HG02970 (cell line): Measurements from ENCODE around the gene HSD17B12.

Source experiments
- ATAC-seq: cut with Tn5 transposase; IDR thresholded peaks from one replicate; pipeline ENCODE4 v1.9.1; 2021; ENCODE audit warnings: mild to moderate bottlenecking, moderate library complexity, moderate number of reproducible peaks; ENCODE audit not compliant: unreplicated experiment, low FRiP score

The HSD17B12 gene

GRCh38 chr11:43687120-43687791 is 6.7 kb downstream of the HSD17B12 start:
- ATAC-seq, result no peak

- ATAC-seq, result no peak
Measured at GRCh38 chr11:43688394-43688793, 7.9 kb downstream of the HSD17B12 start.

GRCh38 chr11:43689167-43689566 is 8.6 kb downstream of the HSD17B12 start:
- ATAC-seq, result no peak

GRCh38 chr11:43690929-43691725 is 10.6 kb downstream of the HSD17B12 start:
- ATAC-seq, result no peak

GRCh38 chr11:43691806-43692205 is 11.3 kb downstream of the HSD17B12 start:
- ATAC-seq, result no peak

GRCh38 chr11:43693069-43693468 is 12.5 kb downstream of the HSD17B12 start:
- ATAC-seq, result no peak

GRCh38 chr11:43693731-43694130 is 13.2 kb downstream of the HSD17B12 start:
- no peak for ATAC-seq

- no peak for ATAC-seq
Measured at GRCh38 chr11:43694477-43694876, 13.9 kb downstream of the HSD17B12 start.

- ATAC-seq, result no peak
Measured at GRCh38 chr11:43697679-43698078, 17.1 kb downstream of the HSD17B12 start.

GRCh38 chr11:43699870-43700269 is 19.3 kb downstream of the HSD17B12 start:
- no peak for ATAC-seq

GRCh38 chr11:43706631-43707030 is 26.1 kb downstream of the HSD17B12 start:
- ATAC-seq, result no peak

- no peak for ATAC-seq
Measured at GRCh38 chr11:43708776-43709175, 28.2 kb downstream of the HSD17B12 start.

GRCh38 chr11:43709689-43710088 is 29.2 kb downstream of the HSD17B12 start:
- ATAC-seq, result no peak

GRCh38 chr11:43712676-43713075 is 32.1 kb downstream of the HSD17B12 start:
- ATAC-seq, result no peak

GRCh38 chr11:43718373-43718772 is 37.8 kb downstream of the HSD17B12 start:
- no peak for ATAC-seq

GRCh38 chr11:43723617-43724016 is 43.1 kb downstream of the HSD17B12 start:
- ATAC-seq, result no peak

GRCh38 chr11:43732225-43732624 is 51.7 kb downstream of the HSD17B12 start:
- ATAC-seq, result no peak

- no peak for ATAC-seq
Measured at GRCh38 chr11:43734256-43734655, 53.7 kb downstream of the HSD17B12 start.

- ATAC-seq, result no peak
Measured at GRCh38 chr11:43735115-43735514, 54.6 kb downstream of the HSD17B12 start.

- ATAC-seq, result no peak
Measured at GRCh38 chr11:43735961-43736360, 55.4 kb downstream of the HSD17B12 start.

GRCh38 chr11:43736502-43737200 is 56.1 kb downstream of the HSD17B12 start:
- no peak for ATAC-seq
